Right hindlimb (tissue), 1 donor: Measurements from ENCODE around the gene SECISBP2L.
A peak's percentile ranks its signal among the peaks of the same experiment; 100 is the strongest.
"Not testable (repeated sequence)": the region's sequence is repeated elsewhere in the genome, so short reads cannot be mapped to it uniquely, and the experiment has no call there.

Source experiments
- DNase-seq: peaks from one replicate; pipeline ENCODE4 v3.0.0-alpha.2; 2018

SECISBP2L gene

DNA sequence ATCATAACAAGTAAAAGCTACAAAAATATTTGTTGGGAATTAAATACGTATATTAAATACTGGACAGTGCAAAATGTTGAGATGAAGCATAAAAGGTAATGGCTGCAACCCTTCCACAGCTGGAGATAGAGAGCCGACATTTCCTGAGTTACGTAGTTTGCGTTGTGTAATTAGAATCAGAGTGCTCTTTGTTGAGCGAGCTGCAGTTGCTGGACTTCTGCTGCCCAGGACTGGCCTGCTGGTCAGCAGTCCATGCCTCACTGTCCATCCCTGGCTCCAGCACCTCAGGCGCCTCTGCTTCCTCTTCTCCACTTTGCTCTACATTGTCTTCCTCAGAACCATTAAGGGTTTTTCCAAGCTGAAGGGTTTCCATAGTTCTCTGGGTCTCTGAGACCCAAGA, 54.1 kb downstream of the SECISBP2L start:
- no peak for DNase-seq

DNA sequence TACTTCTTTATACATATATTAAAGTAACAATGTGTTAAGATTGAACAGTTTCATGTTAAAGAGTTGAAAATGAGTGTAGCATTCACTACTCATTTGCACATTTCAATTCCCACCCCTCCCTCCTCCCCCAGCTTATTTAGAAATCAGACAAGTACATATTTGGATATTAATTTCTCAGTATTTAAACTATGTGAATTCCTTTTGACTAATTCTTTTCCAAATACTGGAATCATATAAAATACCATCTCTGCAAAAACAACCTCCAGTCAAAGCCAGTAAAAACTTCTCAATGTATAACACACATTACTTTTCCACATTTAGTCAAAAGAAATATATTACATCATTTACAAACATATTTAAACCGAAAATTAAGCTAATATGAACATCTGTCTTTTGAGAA, 57.1 kb downstream of the SECISBP2L start:
- DNase-seq: no peak

DNA sequence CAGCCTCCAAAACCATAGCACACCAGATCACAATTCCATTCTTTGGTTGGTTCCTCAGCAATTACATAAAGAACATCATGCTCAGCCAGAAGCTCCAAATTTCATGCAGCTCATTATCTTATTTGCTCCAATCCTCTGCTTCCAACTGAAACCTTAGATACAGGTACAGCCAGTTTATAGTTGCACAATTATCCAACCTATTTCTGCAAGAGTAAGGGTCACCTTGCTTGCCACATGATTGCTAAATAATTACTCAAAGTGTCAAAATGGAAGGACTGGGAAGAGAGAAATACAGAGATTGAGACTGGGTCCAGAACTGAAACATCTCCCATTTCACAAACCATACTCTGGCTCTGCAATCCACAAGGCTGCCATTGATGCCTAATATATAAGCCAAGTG, 59.1 kb downstream of the SECISBP2L start:
- DNase-seq: no peak

DNA sequence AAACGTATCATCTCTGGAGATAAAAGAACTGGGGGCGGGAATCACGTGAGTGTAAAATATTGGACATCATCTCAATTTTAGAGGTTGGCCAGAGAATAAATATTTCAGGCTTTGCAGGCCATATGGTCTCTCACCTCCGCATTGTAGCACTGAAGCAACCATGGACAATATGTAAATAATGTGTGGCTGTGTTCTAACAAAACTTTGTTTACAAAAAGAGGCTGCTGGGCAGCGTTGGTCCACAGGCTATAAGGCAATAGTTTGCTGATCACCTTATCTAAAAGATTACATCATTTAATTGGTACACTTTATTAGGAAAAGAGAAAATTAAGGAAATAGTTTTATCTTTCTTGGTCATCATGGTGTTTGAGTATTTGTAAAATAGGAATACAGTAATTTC, 60.0 kb downstream of the SECISBP2L start:
- no peak for DNase-seq

DNA sequence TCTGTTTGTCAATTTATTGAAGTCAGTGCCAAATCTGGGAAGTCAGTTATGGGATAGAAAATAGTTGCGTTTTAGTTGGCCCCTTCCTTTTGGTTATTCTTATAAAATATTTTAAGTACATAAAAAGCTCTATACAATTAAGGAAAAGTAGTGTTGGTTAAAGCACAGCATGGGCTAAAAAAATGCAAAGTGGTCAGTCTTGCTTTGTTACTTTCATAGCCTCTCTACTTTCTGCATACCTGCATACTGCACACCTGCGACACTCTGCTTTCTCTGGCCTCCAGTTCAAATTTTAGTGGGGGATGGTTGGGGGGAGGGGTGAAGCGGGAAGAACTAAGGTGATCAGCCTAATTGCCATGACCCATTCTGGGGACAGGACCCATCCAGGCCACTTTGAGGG, 60.7 kb downstream of the SECISBP2L start:
- no peak for DNase-seq

DNA sequence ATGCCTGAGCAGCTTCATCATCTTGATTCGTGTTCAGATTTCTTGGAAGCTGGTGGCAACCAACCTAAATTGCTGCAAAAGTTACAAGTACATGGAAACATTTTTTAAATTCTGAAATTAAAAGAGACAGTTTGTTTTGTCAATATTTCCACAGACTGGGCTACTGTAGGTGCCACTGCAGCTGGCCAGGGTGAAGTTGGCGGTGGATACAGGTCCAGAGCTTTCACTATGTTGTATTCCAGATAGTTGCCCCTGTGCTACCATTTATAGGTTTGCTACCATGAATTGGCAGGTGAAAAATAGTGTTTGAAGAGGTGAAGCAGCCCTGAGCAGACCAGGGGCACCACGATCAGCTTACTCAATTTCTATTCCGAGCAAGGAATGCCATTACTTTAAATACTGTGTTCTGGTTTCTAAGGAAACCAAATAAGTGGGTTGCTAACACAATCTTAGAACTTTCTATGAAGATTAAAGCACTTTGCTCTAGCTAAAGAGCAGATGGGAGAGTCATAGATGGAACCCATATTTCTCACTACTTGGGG, 61.4 kb downstream of the SECISBP2L start:
- no peak for DNase-seq

DNA sequence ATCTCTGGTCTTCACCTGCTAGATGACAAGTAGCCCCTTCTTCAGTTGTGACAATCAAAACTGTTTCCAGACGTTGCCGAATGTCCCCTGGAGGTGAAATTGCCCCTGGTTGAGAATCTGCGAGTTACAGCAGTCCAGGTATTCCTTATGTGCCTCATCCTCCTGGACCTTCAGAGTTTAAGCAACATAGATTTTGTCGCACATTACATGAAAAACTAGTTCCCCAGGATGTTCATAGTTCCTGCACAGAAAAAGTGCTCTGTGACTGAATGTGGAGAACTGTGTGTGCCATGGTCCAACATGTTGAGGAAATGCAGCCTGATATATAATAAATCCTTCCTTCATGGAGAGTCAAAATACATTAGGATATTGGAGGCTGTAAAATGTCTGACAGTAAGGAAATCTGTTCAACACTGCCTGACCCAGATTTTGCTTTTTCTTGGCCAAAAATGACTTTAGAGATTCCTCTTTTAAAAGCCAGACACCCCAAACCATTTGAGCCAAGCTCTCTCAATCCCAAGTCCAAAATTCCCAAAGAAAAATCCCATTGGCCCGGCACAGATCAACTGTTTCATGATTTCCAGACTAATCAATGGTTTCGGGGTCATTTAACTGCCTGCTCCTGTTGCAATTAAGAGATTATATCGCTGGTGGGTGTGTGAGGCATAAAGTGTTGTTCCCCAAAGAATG, 62.1 kb downstream of the SECISBP2L start:
- DNase-seq: no peak

DNA sequence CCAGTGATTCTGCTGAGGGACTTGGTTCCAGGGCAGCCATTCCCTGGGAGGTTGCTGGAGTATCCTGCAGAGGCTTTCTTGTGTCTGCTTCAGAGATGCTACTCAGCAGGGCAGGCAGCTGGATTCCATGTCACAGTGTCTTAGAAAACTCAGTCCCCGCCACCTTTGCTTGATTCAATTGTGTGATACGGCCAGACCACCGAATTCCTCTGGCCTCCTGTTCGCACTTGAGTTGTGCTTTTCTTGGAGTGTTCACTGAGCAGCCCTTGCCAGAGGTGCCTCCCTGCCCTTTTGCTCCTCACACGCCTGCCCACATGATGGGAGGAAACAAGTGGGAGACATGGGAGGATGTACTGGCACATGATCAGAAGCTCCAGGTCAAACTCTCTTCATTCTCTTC, 62.9 kb downstream of the SECISBP2L start:
- no peak for DNase-seq

DNA sequence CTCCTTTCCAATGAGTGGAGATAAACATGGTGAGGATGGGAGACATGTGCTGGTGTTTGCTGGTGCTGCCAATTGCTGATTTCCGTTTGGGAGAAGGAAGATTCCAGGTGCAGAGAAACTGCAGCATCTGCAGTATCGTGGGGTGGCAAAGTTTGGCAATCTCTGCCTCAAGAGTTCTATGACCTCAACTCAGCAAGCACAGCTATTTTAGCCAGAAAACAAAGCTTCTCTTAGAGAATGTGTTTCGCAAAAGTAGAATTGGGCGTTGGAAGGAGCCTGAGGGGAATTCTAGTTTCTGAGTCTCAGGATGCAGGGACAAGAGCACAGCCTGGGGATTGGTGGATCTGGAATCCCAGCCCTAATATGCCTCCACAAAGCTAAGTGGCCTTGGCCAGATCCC, 64.3 kb downstream of the SECISBP2L start:
- no peak for DNase-seq

DNA sequence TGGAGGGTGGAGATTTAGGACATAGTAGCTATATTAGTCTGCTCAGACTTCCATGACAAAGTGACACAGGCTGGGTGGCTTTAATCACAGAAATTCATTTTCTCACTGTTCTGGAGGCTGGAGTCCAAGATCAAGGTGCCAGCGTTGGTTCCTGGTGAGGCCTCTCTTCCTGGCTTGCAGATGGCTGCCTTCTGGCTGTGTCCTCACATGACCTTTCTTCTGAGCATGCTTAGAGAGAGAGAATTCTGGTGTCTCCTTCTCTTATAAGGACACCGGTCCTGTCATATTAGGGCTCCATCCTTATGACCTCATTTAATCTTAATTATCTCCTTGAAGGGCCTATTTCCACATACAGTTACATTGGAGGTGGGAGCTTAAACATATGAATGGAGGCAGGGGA, 67.6 kb downstream of the SECISBP2L start:
- no peak for DNase-seq

DNA sequence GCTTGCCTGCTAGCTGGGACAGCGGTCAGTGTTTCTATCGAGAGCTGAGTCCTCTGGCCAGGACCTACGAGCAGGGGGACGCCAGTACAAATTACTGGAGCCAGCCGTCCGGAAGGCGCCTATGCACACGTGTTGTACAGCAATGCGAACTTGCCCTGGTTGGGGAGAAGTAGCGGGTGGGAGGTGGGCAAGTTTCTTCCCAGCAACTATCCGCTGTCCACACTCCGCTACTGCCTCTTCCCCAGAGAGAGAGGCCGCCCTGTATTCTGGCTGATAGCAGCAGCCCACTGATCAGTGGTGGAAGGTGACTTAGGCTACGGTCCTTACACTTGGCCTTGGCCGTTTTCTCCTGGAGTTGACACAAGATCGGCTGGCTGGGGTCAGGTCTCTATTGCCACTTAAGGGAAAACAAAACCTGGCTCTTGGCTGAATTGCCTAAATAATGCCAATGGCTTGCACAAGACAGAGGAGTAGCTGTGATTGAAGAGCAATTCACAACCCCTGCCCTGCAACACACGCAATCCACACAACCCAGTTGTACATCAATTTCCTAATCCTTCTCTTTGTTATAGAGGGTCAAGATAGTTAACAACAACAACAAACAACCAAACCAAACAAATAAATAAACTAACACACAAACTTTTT, 69.7 kb downstream of the SECISBP2L start:
- DNase-seq: no peak

DNA sequence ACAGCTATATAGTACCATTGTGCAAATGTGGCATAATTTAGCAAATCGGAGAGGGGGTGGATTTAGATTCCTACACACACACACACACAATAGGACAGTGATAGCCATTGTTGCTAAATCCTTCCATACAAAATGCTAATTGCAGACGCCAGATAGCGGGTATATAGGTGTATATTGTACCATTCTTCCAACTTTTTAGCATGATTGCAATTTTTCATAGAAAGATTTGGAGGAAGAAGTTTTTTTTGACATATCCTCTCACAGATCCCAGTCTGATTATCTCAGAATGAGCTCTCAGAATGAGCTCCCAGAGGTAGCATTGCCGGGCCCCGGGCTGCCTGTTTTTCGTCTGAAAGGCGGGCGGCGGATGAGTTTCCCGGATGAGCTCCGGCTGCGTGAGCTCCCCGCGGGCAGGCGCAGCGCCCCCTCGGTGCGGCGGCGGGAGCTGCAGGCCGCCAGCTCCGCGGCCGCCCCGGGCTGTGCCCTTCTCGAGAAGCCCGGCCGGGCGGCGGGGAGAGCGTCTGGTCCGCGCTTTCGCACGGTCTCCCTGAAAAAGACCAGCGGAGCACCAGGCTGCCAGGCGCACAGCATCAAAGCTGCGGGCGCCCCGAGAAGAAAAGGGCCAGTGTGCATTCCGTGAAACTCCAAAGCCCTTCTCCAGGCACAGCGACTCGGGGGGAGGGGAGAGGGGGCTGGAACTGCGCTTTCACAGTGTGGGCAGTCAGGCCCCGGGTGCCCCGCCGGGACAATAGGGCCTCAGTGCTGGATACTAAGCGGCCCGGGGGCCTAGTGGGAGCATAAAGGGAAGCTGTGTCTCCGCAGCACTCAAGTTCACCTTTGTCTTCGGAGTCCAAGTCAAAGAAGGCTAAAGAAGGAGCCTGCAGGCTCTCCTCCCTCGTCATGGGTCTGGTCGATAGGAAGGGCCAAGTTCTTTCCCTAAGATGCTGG, 70.5 kb downstream of the SECISBP2L start:
- DNase-seq: peak; percentile 88

DNA sequence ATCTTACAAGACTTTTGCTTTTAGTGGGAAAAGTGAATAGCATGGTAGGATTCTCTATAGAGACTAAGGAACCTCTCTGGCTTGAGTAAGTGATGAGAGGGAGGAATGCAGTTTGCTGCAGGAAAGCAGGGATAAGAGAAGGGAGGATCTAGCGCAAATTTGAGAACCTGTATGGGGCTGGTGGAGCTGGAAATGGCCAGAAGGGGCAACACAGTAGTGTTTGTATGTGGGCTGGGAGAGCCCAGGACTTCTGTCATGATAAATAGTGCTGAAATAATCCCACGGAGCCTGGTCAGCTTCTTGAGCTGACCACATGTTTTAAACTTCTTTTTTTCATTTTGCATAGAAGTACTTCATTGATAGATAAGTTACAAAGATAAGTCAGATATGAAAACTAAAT, 71.4 kb downstream of the SECISBP2L start:
- DNase-seq: no peak

DNA sequence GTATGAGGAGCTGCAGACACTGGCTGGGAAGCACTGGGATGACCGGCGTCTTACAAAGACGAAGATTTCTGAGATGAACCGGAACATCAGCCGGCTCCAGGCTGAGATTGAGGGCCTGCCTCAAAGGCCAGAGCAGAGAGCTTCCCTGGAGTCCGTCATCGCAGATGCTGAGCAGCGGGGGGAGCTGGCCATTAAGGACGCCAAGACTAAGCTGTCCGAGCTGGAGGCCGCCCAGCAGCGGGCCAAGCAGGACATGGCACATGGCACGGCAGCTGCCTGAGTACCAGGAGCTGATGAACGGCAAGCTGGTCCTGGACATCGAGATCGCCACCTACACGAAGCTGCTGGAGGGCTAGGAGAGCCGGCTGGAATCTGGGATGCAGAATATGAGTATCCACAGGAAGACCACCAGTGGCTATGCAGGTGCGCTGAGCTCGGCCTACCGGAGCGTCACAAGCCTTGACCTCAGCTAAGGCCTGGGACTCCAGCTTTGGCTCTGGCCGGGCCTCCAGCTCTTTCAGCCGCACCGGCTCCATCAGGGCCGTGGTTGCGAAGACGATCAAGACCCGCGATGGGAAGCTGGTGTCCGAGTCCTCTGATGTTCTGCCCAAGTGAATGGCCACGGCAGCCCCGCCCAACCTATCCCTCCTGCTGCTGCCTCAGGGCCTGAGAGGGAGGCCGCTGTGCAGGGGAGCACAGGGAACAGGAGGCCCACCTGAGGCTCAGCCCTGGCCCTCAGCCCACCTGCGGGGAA, 73.3 kb downstream of the SECISBP2L start:
- no peak for DNase-seq

DNA sequence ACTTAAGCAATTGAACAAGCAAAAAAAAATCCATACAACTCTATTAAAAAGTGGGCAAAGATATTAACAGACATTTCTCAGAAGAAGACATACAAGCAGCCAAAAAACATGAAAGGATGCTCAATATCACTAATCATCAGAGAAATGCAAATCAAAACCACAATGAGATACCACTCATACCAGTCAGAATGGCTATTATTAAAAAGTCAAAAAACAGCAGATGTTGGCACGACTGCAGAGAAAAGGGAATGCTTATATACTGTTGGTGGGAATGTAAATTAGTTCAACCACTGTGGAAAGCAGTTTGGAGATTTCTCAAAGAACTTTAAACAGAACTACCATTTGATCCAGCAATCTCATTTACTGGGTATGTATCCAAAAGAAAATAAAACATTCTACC, 75.3 kb downstream of the SECISBP2L start:
- DNase-seq: not testable (repeated sequence)

DNA sequence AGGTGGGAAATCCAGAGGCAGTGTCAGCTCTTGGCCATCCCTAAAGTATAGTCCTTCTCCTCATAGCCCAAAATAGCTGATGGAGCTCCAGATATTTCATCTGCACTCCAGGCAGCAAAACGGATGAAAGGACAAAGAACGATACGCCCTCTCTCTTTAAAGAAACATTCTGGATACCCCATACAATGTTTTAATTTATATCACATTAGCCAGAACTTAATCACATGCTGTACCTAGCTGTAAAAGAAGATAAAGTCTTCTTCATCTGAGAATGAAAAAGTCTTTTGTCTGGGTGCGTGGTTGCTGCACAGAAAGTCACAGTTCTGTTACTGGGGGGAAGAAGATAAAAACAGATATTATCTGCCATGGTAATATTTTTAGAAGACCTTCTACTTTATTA, 78.2 kb downstream of the SECISBP2L start:
- DNase-seq: no peak

DNA sequence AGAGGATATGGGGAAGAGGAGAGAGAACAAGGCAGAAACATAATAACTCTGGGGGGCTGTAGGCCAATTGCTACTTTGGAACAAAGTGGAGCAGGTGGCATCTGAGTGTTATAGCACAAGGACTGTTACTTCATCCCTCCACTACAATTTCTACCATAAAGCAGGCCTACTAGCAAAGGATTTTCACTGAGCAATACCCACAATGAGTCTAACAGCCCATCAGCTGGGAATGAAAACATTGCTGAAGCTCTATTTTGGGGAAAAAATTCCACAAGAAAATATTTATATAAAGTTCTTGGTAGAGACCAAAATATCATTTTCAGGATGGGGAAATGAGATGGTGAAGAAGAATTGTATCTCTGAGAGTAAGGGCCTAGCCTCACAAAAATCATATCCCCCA, 78.9 kb downstream of the SECISBP2L start:
- DNase-seq: no peak

DNA sequence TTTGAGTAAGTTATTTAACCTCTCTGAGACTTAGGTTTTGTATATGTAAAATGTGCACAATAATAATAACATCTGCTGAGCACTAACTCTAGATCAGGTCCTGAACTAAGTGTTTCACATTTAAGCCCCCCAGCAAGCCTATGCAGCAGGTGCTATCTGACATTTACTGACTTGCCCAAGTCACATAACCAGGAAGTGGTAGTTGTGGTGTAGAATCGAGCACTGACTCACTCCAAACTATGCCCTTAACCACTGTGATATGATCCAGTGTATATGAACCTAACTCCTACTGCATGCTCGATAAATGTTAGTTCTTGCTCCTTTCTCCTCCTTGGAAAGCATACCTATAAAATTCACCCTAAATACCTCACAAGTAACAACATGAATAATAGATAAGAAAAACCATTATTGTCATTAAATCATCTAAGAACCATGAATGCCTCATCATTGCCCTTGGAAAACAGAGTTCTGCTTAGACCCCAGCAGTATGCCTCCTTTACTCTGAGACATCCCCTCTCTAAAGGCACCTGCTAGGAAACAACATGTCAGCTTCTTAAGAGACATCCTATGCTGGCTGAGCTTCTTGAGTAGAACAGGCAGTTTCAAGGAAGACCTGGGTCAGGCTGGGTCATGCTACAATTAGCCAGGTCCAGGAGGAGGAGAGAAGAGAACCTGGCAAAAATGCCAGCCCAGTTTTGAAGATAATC, 79.5 kb downstream of the SECISBP2L start:
- no peak for DNase-seq

DNA sequence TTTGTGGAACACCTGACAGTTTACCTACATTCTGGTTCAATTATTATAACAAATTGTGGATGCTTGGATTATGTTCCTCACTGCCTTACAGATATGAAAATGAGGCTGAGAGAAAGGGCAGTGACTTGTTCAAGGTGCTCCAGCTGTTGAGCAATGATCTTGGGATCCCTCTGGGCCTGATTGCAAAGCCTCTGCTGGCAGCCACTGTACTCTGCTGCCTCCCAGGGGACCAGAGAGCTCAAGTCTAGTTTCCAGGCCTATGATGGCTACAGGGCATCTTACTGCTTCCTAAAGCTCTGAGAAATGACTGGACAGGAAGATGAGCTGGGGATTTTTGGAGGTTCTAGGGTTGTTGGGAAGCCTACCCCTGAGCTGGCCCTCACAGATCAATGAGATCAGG, 80.3 kb downstream of the SECISBP2L start:
- DNase-seq: no peak

DNA sequence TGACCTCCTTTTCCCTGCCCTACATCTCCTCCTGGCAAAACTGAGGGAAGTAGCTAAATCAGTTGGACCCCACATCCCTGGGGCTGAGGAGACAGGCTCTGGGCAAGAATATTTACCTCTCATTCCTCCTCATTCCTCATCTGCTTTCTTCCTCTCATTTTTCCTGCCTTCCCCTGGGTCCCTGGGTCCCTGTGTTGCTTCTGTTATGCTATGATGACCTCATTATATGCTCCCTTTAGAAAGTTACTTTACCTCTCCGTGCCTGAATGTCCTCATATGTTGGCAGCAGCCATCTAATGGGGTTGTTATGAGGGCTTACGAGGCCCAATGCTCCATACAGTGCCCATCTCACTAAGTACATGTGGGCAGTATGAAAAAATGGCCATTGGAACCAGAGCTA, 81.3 kb downstream of the SECISBP2L start:
- no peak for DNase-seq

DNA sequence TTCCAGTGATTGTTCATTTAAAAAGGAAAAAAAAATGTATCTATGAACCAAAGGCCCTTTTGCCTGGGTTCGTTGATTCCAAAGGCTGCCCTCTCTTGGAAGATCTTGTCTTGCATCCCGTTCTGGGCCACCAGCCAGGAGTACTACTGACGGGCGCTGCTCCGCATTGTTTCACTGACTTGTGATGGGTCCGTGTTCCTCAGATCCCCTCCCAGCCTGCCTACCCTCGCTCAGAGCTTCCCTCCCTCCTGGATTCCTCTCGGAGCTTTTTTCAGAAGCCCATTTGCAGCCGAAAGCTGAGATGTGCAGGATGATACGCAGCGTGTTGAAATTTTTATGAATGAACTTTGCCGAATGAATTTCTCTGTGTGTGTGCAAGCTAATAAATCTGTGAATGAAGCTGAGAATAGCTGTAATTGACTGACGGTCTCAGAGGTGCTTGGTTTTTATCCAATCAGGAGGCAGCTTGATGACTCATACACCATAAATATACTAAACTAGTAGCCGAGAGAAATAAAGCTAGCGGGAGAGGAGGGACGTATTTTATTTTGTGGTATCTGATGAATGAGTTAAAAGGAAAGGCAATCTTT, 82.6 kb downstream of the SECISBP2L start, which contains the start of gene SHC4:
Gene SHC4 (minus strand): TSS at position 396 of the 590 bp plus-strand sequence. CDS start 904 bp downstream, outside the sequence.
- peak; percentile 82 for DNase-seq
